Right cardiac atrium (tissue), 5 donors: ENCODE results near the gene ELF1. TPM values are rescaled to one million over a fixed set of nuclear protein-coding genes. Genes with fewer than 3 reads are reported as not detected.
"Not testable (repeated sequence)": the region's sequence is repeated elsewhere in the genome, so short reads cannot be mapped to it uniquely, and the experiment has no call there.

Source experiments
- ATAC-seq, 2 donors: fragments of 200-7000 bp; cut with Tn5 transposase; one replicate each; pipeline versions ENCODE4 v1.8.0 to v1.9.1; 2020; ENCODE audit warnings: moderate library complexity in 2 of 2, mild to moderate bottlenecking in 1 of 2
- DNase-seq, 3 donors: peaks; one replicate each; pipeline ENCODE4 v3.0.0-alpha.2; 2020
- H3K27ac ChIP-seq: one replicate; pipeline ENCODE4 v1.5.1; 2013; ENCODE audit warnings: mild to moderate bottlenecking, low read length, control low read depth, moderate library complexity
- H3K27me3 ChIP-seq: one replicate; pipeline ENCODE4 v1.6.1; 2013; ENCODE audit not compliant: control insufficient read depth, insufficient read depth
- H3K4me1 ChIP-seq: one replicate; pipeline ENCODE4 v1.6.1; 2013; ENCODE audit warnings: low read length; ENCODE audit not compliant: control insufficient read depth, insufficient read depth
- H3K4me3 ChIP-seq: one replicate; pipeline ENCODE4 v1.5.1; 2013; ENCODE audit warnings: low read length, control low read depth
- H3K9me3 ChIP-seq: one replicate; pipeline ENCODE4 v1.6.1; 2013; ENCODE audit warnings: low read length; ENCODE audit not compliant: control insufficient read depth
- WGBS: extraction: QIAGEN DNeasy Blood & Tissue Kit; methylation state at CpG from one replicate; pipeline ENCODE4 v1.1.7; 2013; 5-methylcytosine and 5-hydroxymethylcytosine counted together
- intact Hi-C, 4 donors: fragments of 100-400 bp; cut with DNase I; formaldehyde crosslinking; loops; one replicate each; pipeline versions ENCODE4 v1.11.0 to v1.14.0; 2022 to 2023
- polyA plus RNA-seq: library from polyadenylated mRNA; stranded (reverse); fragments of 200-250 nt; gene quantifications from one replicate; pipeline ENCODE4 v1.2.3, GENCODE V29; 2013
- total RNA-seq, 4 donors: library from RNA; stranded (reverse); fragmentation: NEBNext Ultra II Directional; extraction: Animal tissue kit (Norgen Biotek cat#: 25700); gene quantifications; one replicate each; pipeline ENCODE4 v1.2.1, GENCODE V29; 2021
- donor health status: healthy with polysubstance abuse.
- donor health status: DM: no; HTN: yes; CAD: no.
- donor health status: DM: no; HTN: no; CAD: no.
- donor health status: DM: no; HTN: yes; CAD: no; lungs with severe emphysema.
- donor health status: DM: yes; HTN: yes; CAD: no.

ELF1 gene
- total and polyA plus RNA-seq, 5 donors = 16.6 to 57.1 (median 43.1) TPM

DNA sequence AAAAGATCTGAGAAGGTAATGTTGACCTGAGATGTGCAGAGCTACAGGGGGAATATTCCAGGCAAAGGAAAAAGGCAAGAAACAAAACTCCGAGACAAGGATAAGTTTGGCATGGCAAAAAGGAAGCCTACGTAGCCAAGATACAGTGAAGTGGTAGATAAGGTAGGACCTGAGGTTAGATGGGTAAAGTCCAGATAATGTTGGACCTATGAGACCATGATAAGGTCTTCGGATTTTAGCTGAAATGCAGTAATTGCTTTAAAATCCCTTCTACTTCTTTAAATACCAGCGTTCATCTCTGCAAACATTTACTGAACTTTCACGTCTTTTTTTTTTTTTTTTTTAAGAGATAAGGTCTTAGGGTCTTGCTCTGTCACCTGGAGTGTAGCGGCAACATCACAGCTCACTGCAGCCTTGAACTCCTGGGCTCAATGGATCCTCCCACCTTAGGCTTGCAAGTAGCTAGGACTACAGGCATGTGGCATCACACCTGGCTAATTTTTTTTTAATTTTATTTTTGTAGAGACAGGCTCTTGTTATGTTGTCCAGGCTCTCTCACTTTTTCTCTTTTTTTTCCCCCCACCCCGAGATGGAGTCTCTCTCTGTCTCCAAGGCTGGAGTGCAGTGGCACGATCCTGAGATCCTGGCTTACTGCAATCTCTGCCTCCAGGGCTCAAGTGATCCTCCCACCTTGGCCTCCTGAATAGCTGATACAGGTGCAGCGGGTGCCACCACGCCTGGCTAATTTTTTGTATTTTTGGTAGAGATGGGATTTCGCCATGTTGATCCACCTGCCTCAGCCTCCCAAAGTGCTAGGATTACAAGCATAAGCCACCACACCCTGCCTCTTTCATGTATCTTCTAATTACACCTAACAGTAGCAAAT, 38.0 kb upstream of the ELF1 start:
- peaks cover 13% of the 10 kb centered on the region for H3K4me1 ChIP-seq
- H3K27ac ChIP-seq = peak overlapping the region; percentile 27
- 73% methylated on average over 11 of the region's 11 CpGs for WGBS
- no peaks in the 10 kb centered on the region for H3K9me3 ChIP-seq
- peak overlapping the region; percentile 21 for H3K4me3 ChIP-seq
- intact Hi-C loops = loop anchor here in 2 of 4 donors (10.0 kb wide), 2 partner anchors 82 to 122 kb away; no protein-coding TSS in a partner anchor
- no peaks in the 10 kb centered on the region for H3K27me3 ChIP-seq
- no peak for DNase-seq
- no peak for ATAC-seq

DNA sequence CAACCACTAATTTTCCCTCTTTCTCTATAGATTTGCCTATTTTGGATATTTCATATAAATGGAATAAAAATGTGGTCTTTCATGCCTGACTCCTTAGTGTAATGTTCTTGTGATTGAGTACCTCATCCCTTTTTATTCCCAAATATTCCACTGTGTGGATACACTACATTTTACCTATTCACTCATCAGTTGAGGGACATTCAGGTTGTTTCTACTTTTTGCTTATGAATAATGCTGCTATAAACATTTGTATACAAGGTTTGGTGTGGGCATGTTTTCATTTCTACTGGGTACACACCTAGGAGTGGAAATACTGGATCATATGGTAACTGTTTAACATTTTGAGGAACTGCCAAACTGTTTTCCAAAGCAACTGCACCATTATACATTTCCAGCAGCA, 37.1 kb upstream of the ELF1 start:
- no peaks in the 10 kb centered on the region for H3K27me3 ChIP-seq
- intact Hi-C loops = loop anchor here in 2 of 4 donors (10.0 kb wide), 2 partner anchors 81 to 121 kb away; no protein-coding TSS in a partner anchor

DNA sequence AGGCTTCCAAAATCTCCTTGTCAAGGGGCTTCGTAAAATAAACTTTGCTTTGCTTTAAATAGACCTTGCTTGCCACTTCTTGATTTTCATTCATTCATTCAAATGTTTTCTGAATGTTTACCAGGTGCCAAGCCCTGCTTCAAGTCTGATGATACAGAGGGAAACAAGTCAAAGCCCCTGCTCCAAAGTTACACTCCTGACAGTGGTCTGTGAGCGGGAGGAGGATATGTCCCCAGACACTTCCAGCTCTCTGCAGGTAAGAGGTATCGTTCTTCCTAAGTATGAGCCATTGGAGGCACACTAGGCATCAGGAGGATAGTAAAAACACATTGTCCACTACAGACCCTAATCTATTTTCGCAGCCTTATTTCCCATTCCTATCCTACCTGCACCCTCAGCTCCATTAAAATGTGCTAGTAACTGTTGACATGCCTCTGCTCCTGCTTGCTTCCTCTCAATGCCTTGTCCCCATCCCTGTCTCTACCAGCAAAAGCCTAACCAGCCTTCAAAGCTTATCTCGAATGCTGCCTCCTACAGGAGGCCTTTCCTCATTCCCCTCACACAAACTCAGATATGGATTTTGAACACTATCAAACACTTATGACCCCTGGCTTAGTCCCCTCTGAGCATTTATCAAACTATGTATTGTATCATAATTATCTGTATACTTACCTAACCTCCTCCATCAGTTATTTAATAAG, 36.0 kb upstream of the ELF1 start:
- peaks cover 13% of the 10 kb centered on the region for H3K4me1 ChIP-seq
- intact Hi-C loops = loop anchor here in 2 of 4 donors (5.0 to 10.0 kb wide), 3 partner anchors 80 to 133 kb away; no protein-coding TSS in a partner anchor
- H3K4me3 ChIP-seq = no peak overlapping the region
- peak overlapping the region; percentile 72 for H3K27ac ChIP-seq
- ATAC-seq = no peak
- DNase-seq = no peak
- no peaks in the 10 kb centered on the region for H3K27me3 ChIP-seq
- no peaks in the 10 kb centered on the region for H3K9me3 ChIP-seq
- 82% methylated on average over 5 of the region's 5 CpGs for WGBS

More for the DNA sequence above, 37.1 kb upstream of the ELF1 start:
- no peak overlapping the region for H3K4me3 ChIP-seq
- H3K9me3 ChIP-seq = no peaks in the 10 kb centered on the region
- ATAC-seq (no peak), DNase-seq (no peak)
- H3K4me1 ChIP-seq = peaks cover 13% of the 10 kb centered on the region
- H3K27ac ChIP-seq = no peak overlapping the region

DNA sequence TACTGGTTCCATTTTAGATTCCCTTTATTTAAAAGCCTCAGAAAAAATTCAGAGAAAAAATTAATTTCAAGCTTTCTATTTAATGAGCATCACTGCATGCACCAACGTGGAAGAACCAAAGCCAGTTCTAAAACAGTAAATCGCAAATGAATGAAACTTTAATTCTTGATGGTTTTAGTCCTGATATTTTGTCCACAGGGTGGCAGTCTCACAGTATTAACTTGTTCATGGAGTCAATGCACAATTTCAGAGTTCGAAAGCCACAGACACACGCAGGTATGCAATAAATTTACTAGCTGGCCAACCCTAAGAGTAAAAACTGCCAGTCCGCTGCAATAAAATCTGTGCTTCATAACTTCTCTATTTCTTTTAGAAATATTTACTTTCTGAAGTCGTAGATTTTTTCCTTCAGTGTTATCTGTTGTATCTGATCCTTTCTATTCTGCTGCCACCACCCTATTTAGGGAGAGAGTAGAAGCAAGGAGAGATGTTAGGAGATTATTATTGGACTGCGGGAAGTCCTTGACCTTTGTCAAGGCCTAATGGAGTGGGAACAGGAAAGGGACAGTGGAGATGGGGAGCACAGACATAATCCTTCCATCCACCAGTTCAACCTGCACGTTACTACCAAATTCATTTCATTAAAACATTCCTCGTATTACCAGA, 35.2 kb upstream of the ELF1 start:
- H3K27me3 ChIP-seq = no peaks in the 10 kb centered on the region
- 52% methylated on average over 9 of the region's 9 CpGs for WGBS
- peak overlapping the region; percentile 39 for H3K27ac ChIP-seq
- H3K9me3 ChIP-seq = no peaks in the 10 kb centered on the region
- intact Hi-C loops = loop anchor here in 2 of 4 donors (5.0 to 10.0 kb wide), 3 partner anchors 80 to 132 kb away; no protein-coding TSS in a partner anchor
- DNase-seq (no peak), ATAC-seq (peak; percentile 15 to 32)
- no peak overlapping the region for H3K4me3 ChIP-seq
- H3K4me1 ChIP-seq = peaks cover 13% of the 10 kb centered on the region

DNA sequence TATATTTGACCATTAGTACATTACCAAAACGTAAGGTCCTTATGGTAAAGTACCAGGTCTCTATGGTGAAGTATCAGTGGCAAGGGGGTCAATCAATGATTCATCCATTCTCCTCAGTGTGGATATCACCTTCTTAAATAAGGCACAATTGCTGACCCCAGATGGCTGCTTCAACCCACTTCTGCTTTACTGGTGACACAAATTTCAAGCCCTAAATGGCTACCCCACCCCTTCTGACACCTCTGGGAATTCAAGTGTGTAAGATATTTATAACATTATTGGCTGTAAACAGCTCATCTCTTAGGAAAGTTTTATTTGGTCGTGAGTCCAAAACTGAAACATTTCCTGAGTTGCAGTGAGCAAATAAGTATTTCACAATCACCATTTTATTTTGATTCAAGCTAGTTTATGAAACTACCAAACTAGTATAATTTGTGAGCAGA, 34.3 kb upstream of the ELF1 start:
- H3K4me1 ChIP-seq = peaks cover 11% of the 10 kb centered on the region
- DNase-seq (no peak), ATAC-seq (peak; percentile 81 to 85)
- no peak overlapping the region for H3K4me3 ChIP-seq
- peak overlapping the region; percentile 86 for H3K27ac ChIP-seq
- intact Hi-C loops = loop anchor here in 2 of 4 donors (5.0 to 10.0 kb wide), 3 partner anchors 79 to 131 kb away; no protein-coding TSS in a partner anchor
- no peaks in the 10 kb centered on the region for H3K9me3 ChIP-seq
- H3K27me3 ChIP-seq = no peaks in the 10 kb centered on the region
- 29% methylated on average over 2 of the region's 2 CpGs for WGBS

DNA sequence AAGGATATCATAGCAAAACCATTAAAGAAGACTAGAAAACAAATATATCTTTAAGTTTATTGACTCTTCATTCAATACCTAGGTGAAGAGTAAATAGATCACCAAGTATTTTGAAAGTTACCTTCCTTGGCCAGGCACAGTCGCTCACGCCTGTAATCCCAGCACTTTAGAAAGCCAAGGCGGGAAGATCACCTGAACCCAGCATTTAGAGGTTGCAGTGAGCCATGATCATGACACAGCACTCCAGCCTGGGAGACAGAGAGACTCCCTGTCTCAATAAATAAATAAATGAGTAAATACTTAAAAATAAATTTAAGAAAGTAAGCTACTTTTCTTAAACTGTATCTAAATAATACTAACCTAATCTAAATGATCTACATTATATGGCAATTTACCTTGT, 33.3 kb upstream of the ELF1 start:
- no peaks in the 10 kb centered on the region for H3K27me3 ChIP-seq
- H3K9me3 ChIP-seq = no peaks in the 10 kb centered on the region
- DNase-seq (no peak), ATAC-seq (no peak)
- intact Hi-C loops = loop anchor here in 2 of 4 donors (5.0 to 10.0 kb wide), 3 partner anchors 78 to 130 kb away; no protein-coding TSS in a partner anchor
- peaks cover 8% of the 10 kb centered on the region for H3K4me1 ChIP-seq
- peak overlapping the region; percentile 51 for H3K27ac ChIP-seq
- 85% methylated on average over 3 of the region's 3 CpGs for WGBS
- no peak overlapping the region for H3K4me3 ChIP-seq

DNA sequence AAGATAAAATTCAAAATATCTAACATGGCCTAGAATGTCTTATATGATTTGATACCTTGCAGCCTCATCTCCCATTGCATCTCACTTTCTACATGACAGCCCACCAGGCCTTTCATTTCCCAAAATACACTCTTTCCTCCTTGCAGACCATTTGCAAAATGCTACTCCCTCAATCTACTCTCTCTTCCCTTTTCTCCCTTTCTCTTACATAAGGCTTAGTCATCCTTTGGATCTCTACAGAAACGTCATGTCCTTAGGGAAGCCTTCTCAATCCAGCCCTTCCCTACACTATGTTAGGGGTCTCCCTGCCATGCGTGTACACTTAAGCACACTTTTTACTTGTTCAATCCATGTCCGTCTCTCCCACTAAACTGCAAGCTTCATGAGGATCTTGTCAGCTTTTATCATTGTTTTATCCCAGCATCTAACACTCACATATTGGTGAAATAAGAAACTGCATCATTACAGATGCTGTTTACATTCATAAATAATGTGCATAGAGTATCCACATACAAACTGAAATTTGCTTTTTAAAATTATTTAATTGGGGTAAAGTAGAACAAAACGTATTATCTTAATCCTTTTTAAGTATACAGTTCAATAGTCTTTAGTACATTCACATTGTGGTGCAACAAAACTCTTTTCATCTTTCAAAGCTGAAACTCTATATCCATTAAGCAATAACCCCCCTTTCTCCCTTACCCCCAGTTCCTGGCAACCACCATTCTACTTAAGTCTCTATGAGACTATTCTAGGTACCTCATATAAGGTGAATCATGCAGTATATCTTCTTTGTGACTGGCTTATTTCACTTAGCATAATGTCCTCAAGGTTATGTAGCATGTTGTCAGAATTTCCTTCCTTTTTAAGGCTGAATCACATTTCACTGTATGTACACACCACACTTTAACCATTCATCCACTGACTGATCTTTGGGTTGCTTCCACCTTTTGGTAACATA, 30.6 kb upstream of the ELF1 start:
- no peak for DNase-seq
- no peaks in the 10 kb centered on the region for H3K9me3 ChIP-seq
- WGBS = 85% methylated on average over 4 of the region's 4 CpGs
- no peaks in the 10 kb centered on the region for H3K27me3 ChIP-seq
- H3K4me1 ChIP-seq = peaks cover 2% of the 10 kb centered on the region
- peak in 1 of 2 donors; percentile 22 for ATAC-seq
- no peak overlapping the region for H3K27ac ChIP-seq
- no peak overlapping the region for H3K4me3 ChIP-seq
- intact Hi-C loops = loop anchor here in 2 of 4 donors (5.0 to 10.0 kb wide), 3 partner anchors 75 to 127 kb away; no protein-coding TSS in a partner anchor

DNA sequence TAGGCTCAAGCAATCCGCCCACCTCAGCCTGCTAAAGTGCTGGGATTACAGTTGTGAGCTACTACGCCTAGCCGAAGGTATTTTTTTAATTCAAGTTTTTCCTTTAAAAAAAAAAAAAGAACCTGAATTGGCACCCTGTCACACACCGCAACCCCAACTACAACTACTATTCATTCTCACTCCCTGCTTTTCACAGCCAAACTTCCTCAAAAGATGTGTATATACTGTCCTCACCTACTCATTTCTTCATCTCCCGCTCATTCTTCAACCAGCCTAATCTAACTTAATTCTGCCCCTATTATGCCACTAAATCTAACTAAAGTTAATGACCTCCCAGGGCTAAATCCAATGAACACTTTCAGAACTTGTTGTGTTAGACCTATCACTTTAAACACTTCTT, 29.5 kb upstream of the ELF1 start:
- no peak overlapping the region for H3K4me3 ChIP-seq
- H3K4me1 ChIP-seq = no peaks in the 10 kb centered on the region
- H3K9me3 ChIP-seq = no peaks in the 10 kb centered on the region
- H3K27me3 ChIP-seq = no peaks in the 10 kb centered on the region
- H3K27ac ChIP-seq = no peak overlapping the region
- intact Hi-C loops = no loop called here
- WGBS = 95% methylated on average over 5 of the region's 5 CpGs
- DNase-seq (no peak), ATAC-seq (no peak)

DNA sequence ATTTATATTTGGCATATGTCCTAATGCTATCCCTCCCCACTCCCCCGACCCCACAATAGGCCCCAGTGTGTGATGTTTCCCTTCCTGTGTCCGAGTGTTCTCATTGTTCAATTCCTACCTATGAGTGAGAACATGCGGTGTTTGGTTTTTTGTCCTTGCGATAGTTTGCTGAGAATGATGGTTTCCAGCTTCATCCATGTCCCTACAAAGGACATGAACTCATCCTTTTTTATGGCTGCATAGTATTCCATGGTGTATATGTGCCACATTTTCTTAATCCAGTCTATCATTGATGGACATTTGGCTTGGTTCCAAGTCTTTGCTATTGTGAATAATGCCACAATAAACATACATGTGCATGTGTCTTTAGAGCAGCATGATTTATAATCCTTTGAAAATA, 23.3 kb upstream of the ELF1 start:
- H3K27ac ChIP-seq, H3K4me1 ChIP-seq, ATAC-seq, intact Hi-C loops, H3K27me3 ChIP-seq, DNase-seq, H3K4me3 ChIP-seq, H3K9me3 ChIP-seq: not testable (repeated sequence)
- 88% methylated on average over 3 of the region's 4 CpGs for whole genome bisulfite sequencing
